Testis (tissue), 3 donors: ENCODE results near the gene HLA-DPA1. TPM values are rescaled to one million over a fixed set of nuclear protein-coding genes. Genes with fewer than 3 reads are reported as not detected.

Source experiments
- DNase-seq: peaks from one replicate; pipeline ENCODE4 v3.0.0-alpha.2; 2019
- H3K27ac ChIP-seq, 2 donors: fragments of 200-600 bp; sonication (generic); one replicate each; pipeline ENCODE4 v1.5.1; 2019
- H3K27me3 ChIP-seq: fragments of 200-600 bp; sonication (generic); one replicate; pipeline ENCODE4 v1.5.1; 2019
- H3K36me3 ChIP-seq: fragments of 200-600 bp; sonication (generic); one replicate; pipeline ENCODE4 v1.5.1; 2017; ENCODE audit warnings: low read depth; ENCODE audit errors: missing control alignments
- H3K4me1 ChIP-seq: fragments of 200-600 bp; sonication (generic); one replicate; pipeline ENCODE4 v1.5.1; 2019
- H3K4me3 ChIP-seq, 2 donors: fragments of 200-600 bp; sonication (generic); one replicate each; pipeline ENCODE4 v1.5.1; 2017 to 2019
- H3K9me3 ChIP-seq: fragments of 200-600 bp; sonication (generic); one replicate; pipeline ENCODE4 v1.5.1; 2017
- CTCF ChIP-seq, 3 experiments: fragments of 450-650 bp in 2 of 3; fragments of 200-600 bp in 1 of 3; sonication (generic) in 1 of 3; IDR thresholded peaks; one replicate each; pipeline ENCODE4 v1.5.1; 2016 to 2019; ENCODE audit warnings: antibody characterized with exemption in 3 of 3, mild to moderate bottlenecking in 2 of 3, moderate library complexity in 1 of 3
- POLR2A ChIP-seq: fragments of 450-650 bp; IDR thresholded peaks from one replicate; pipeline ENCODE4 v1.6.1; 2017; ENCODE audit warnings: antibody characterized with exemption, mild to moderate bottlenecking, moderate library complexity
- WGBS, 2 donors: methylation state at CpG; one replicate each; pipeline ENCODE4 v1.1.5; 2018; 5-methylcytosine and 5-hydroxymethylcytosine counted together
- intact Hi-C: fragments of 100-400 bp; cut with DNase I; formaldehyde crosslinking; loops from one replicate; pipeline ENCODE4 v1.15.1; 2023; ENCODE audit warnings: low total_unique reads
- polyA plus RNA-seq: library from polyadenylated mRNA; stranded (reverse); fragments of 350-450 nt; fragmentation: Illumina TruSeq; extraction: RNeasy Lipid Tissue Mini Kit (QIAGEN cat#74804); gene quantifications from one replicate; pipeline ENCODE4 v1.2.3, GENCODE V29; 2014; ENCODE audit warnings: low read depth, low replicate concordance; ENCODE audit not compliant: insufficient read depth
- total RNA-seq, 2 donors: library from RNA; depleted of rRNA; stranded (reverse); fragments of >200 nt; gene quantifications; one replicate each; pipeline ENCODE4 v1.2.3, GENCODE V29; 2016

The HLA-DPA1 gene
- total and polyA plus RNA-seq, 3 donors from 2014 or later: 26.5 to 143 (median 48.9) TPM

DNA sequence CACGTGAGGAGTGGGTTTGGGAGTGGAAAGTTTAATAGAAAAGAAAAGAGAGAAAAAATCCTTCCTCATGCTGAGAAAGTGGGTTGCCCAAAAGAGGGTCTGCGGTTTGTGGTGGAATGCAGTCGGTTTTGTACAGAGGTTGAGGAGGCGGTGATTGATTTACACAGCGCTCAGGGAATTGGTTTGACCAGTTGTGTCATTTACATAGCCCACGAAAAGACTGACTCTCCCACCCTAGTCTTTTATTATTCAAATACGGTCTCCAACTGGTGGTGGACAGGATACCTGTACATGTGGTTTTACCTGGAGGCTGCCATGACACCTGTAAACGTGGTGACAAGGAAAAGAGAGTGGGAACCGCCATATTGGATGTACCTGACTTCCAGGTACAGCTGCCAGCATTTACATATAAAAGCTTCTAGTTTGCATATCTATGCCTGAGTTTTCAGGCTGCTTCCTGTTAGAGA, 44.4 kb upstream of the HLA-DPA1 start:
- no peaks in the 10 kb centered on the region for H3K9me3 ChIP-seq
- H3K4me3 ChIP-seq: no peak overlapping the region
- H3K27me3 ChIP-seq: peaks cover 3% of the 10 kb centered on the region
- no peak for TF ChIP-seq CTCF (IDR thresholded peaks at IDR 0.05)
- TF ChIP-seq POLR2A: no peak
- H3K36me3 ChIP-seq: no peaks in the 10 kb centered on the region
- WGBS, 2 donors: 21 to 22% methylated on average over 9 of the region's 9 CpGs
- no peaks in the 10 kb centered on the region for H3K4me1 ChIP-seq
- DNase-seq: no peak
- no peak overlapping the region for H3K27ac ChIP-seq
- intact Hi-C loops: no loop called here

GRCh38 chr6:33116841-33117711, 43.6 kb upstream of the HLA-DPA1 start:
- TF ChIP-seq POLR2A: no peak
- TF ChIP-seq CTCF (IDR thresholded peaks at IDR 0.05): no peak
- Histone ChIP-seq H3K4me3 (no peak overlapping the region), H3K27ac (no peak overlapping the region), H3K27me3 (peaks cover 3% of the 10 kb centered on the region), H3K4me1 (peaks cover 3% of the 10 kb centered on the region), H3K9me3 (no peaks in the 10 kb centered on the region), H3K36me3 (no peaks in the 10 kb centered on the region)
- DNase-seq: no peak
- WGBS, 2 donors: 3 to 10% methylated on average over 31 to 32 of the region's 32 CpGs
- intact Hi-C loops: no loop called here

- no peak for TF ChIP-seq CTCF (IDR thresholded peaks at IDR 0.05)
- TF ChIP-seq POLR2A: no peak
- H3K4me1 ChIP-seq: peaks cover 7% of the 10 kb centered on the region
- no peak overlapping the region for H3K27ac ChIP-seq
- H3K4me3 ChIP-seq: no peak overlapping the region
- WGBS, 2 donors: 4 to 16% methylated on average over 6 of the region's 6 CpGs
- intact Hi-C loops: no loop called here
- H3K36me3 ChIP-seq: no peaks in the 10 kb centered on the region
- H3K9me3 ChIP-seq: no peaks in the 10 kb centered on the region
- no peak for DNase-seq
- H3K27me3 ChIP-seq: peaks cover 3% of the 10 kb centered on the region
Measured at GRCh38 chr6:33116417-33116816, 43.0 kb upstream of the HLA-DPA1 start.

DNA sequence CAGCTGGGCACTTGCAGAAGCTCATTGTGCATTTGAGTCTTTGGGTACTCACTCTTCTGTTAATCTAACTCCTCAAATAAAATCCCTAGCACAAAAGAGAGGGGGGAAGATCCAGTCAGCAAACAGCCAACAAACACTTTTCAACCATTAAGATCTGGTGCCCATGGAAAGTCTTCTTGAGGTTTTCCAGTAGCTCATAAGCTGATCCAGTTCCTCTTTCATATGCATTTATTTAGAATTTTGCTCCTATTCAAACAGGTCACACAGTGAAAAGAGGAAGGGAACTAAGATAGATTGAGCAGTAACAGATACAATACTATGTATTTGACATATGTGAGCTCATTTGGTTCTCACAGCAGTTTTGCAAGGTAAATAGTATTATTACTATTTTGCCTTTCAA, 41.0 kb upstream of the HLA-DPA1 start:
- Histone ChIP-seq H3K4me1 (peaks cover 7% of the 10 kb centered on the region), H3K27ac (no peak overlapping the region), H3K36me3 (no peaks in the 10 kb centered on the region), H3K27me3 (peaks cover 3% of the 10 kb centered on the region), H3K4me3 (no peak overlapping the region), H3K9me3 (no peaks in the 10 kb centered on the region)
- intact Hi-C loops: no loop called here
- no peak for DNase-seq
- TF ChIP-seq CTCF (IDR thresholded peaks at IDR 0.05) (no peak), POLR2A (no peak)

- no peak overlapping the region for H3K27ac ChIP-seq
- no peak overlapping the region for H3K4me3 ChIP-seq
- WGBS, 2 donors: 76 to 79% methylated on average over 7 of the region's 7 CpGs
- no peaks in the 10 kb centered on the region for H3K36me3 ChIP-seq
- no peak for DNase-seq
- intact Hi-C loops: no loop called here
- peaks cover 7% of the 10 kb centered on the region for H3K4me1 ChIP-seq
- H3K27me3 ChIP-seq: peaks cover 3% of the 10 kb centered on the region
- TF ChIP-seq POLR2A: no peak
- TF ChIP-seq CTCF (IDR thresholded peaks at IDR 0.05): no peak
- no peaks in the 10 kb centered on the region for H3K9me3 ChIP-seq
Measured at GRCh38 chr6:33113755-33114154, 40.3 kb upstream of the HLA-DPA1 start.
